HEK293 (cell line): ENCODE results near the gene RALY.

Experiments used
- CTCF ChIA-PET: fragments of 350-600 bp; formaldehyde crosslinking; extraction: SDS; loops from one replicate; lab custom pipeline; 2021; ENCODE audit warnings: antibody characterized with exemption; lab: Yijun Ruan, JAX
- POLR2A ChIA-PET: fragments of 300-600 bp; formaldehyde crosslinking; extraction: SDS; loops from one replicate; lab custom pipeline; 2020; ENCODE audit warnings: antibody characterized with exemption, inconsistent platforms; lab: Yijun Ruan, JAX
- H3K27ac ChIP-seq: fragments of 200-500 bp; sonication (Bioruptor generic); 2 replicates; pipeline ENCODE4 v1.5.1; 2014; ENCODE audit warnings: low read depth, low read length, control low read depth, inconsistent platforms; ENCODE audit errors: extremely low read depth
- H3K36me3 ChIP-seq, 2 experiments: fragments of 200-500 bp in 1 of 2; sonication (Bioruptor generic) in 1 of 2; 1 replicate in 1 of 2; 2 replicates in 1 of 2; pipeline ENCODE4 v1.5.1; 2014 to 2017; ENCODE audit warnings: inconsistent platforms in 2 of 2, low read length in 2 of 2; ENCODE audit not compliant: control insufficient read depth in 2 of 2, insufficient read depth in 1 of 2
- H3K4me1 ChIP-seq: fragments of 200-500 bp; sonication (Bioruptor generic); 2 replicates; pipeline ENCODE4 v1.5.1; 2014; ENCODE audit warnings: mild to moderate bottlenecking, low read length, inconsistent platforms; ENCODE audit not compliant: control insufficient read depth, insufficient read depth
- H3K4me3 ChIP-seq: 2 replicates; pipeline ENCODE4 v1.5.1; 2011; ENCODE audit warnings: low read depth, mild to moderate bottlenecking, control low read depth, low read length, moderate library complexity
- H3K9me3 ChIP-seq: fragments of 200-500 bp; sonication (Bioruptor generic); 2 replicates; pipeline ENCODE4 v1.5.1; 2014; ENCODE audit warnings: low read depth, low read length, inconsistent platforms; ENCODE audit not compliant: control insufficient read depth, insufficient read depth
- EGR2 ChIP-seq: fragments of 450-650 bp; formaldehyde crosslinking; IDR thresholded peaks from 2 replicates; pipeline ENCODE4 v1.5.1; 2016; ENCODE audit warnings: low read depth, missing biosample characterization, missing genetic modification characterization
- FEZF1 ChIP-seq: fragments of 450-650 bp; formaldehyde crosslinking; IDR thresholded peaks from 2 replicates; pipeline ENCODE4 v1.5.1; 2016; ENCODE audit warnings: missing biosample characterization, missing genetic modification characterization
- GLIS2 ChIP-seq: fragments of 450-650 bp; formaldehyde crosslinking; IDR thresholded peaks from 2 replicates; pipeline ENCODE4 v1.5.1; 2016; ENCODE audit warnings: missing biosample characterization, missing genetic modification characterization
- HOXC10 ChIP-seq: sonication (generic); formaldehyde crosslinking; IDR thresholded peaks from 2 replicates; pipeline ENCODE4 v1.8.1; 2023; ENCODE audit warnings: mild to moderate bottlenecking, missing genetic modification reagents
- KLF10 ChIP-seq: fragments of 450-650 bp; IDR thresholded peaks from 2 replicates; pipeline ENCODE4 v1.5.1; 2018; ENCODE audit warnings: missing biosample characterization, mild to moderate bottlenecking, missing genetic modification characterization
- KLF16 ChIP-seq: fragments of 450-650 bp; formaldehyde crosslinking; IDR thresholded peaks from 2 replicates; pipeline ENCODE4 v1.5.1; 2017; ENCODE audit warnings: missing biosample characterization, missing genetic modification characterization
- KLF8 ChIP-seq: fragments of 450-650 bp; formaldehyde crosslinking; IDR thresholded peaks from 2 replicates; pipeline ENCODE4 v1.5.1; 2016; ENCODE audit warnings: missing biosample characterization, missing genetic modification characterization
- MEIS1 ChIP-seq: sonication (generic); formaldehyde crosslinking; IDR thresholded peaks from 2 replicates; pipeline ENCODE4 v1.8.1; 2022; ENCODE audit warnings: missing genetic modification reagents, mild to moderate bottlenecking, borderline replicate concordance
- MZF1 ChIP-seq: fragments of 450-650 bp; formaldehyde crosslinking; IDR thresholded peaks from 2 replicates; pipeline ENCODE4 v1.5.1; 2017; ENCODE audit warnings: missing biosample characterization, missing genetic modification characterization, borderline replicate concordance
- PATZ1 ChIP-seq: fragments of 450-650 bp; formaldehyde crosslinking; IDR thresholded peaks from 2 replicates; pipeline ENCODE4 v1.5.1; 2016; ENCODE audit warnings: missing biosample characterization, missing genetic modification characterization
- TRIM28 ChIP-seq: IDR thresholded peaks from 2 replicates; pipeline ENCODE4 v1.6.1; 2011; ENCODE audit warnings: low read length, control low read depth, borderline replicate concordance
- ZFHX2 ChIP-seq: fragments of 450-650 bp; formaldehyde crosslinking; conservative IDR thresholded peaks from 2 replicates; pipeline ENCODE4 v1.5.1; 2016; ENCODE audit warnings: missing biosample characterization, missing genetic modification characterization
- ZNF140 ChIP-seq: fragments of 450-650 bp; formaldehyde crosslinking; IDR thresholded peaks from 2 replicates; pipeline ENCODE4 v1.5.1; 2016; ENCODE audit warnings: missing biosample characterization, missing genetic modification characterization
- ZNF16 ChIP-seq: fragments of 450-650 bp; formaldehyde crosslinking; IDR thresholded peaks from 2 replicates; pipeline ENCODE4 v1.5.1; 2016; ENCODE audit warnings: low read depth, missing biosample characterization, missing genetic modification characterization
- ZNF239 ChIP-seq: fragments of 450-650 bp; formaldehyde crosslinking; IDR thresholded peaks from 2 replicates; pipeline ENCODE4 v1.5.1; 2016; ENCODE audit warnings: missing biosample characterization, missing genetic modification characterization
- ZNF26 ChIP-seq: fragments of 450-650 bp; formaldehyde crosslinking; IDR thresholded peaks from 2 replicates; pipeline ENCODE4 v1.5.1; 2016; ENCODE audit warnings: missing biosample characterization, missing genetic modification characterization
- ZNF416 ChIP-seq: fragments of 450-650 bp; formaldehyde crosslinking; IDR thresholded peaks from 2 replicates; pipeline ENCODE4 v1.5.1; 2016; ENCODE audit warnings: missing biosample characterization, missing genetic modification characterization
- ZNF514 ChIP-seq: fragments of 450-650 bp; formaldehyde crosslinking; IDR thresholded peaks from 2 replicates; pipeline ENCODE4 v1.5.1; 2016; ENCODE audit warnings: missing biosample characterization, missing genetic modification characterization
- ZNF518A ChIP-seq: fragments of 450-650 bp; formaldehyde crosslinking; conservative IDR thresholded peaks from 2 replicates; pipeline ENCODE4 v1.5.1; 2016; ENCODE audit warnings: low read depth, missing biosample characterization, missing genetic modification characterization
- ZNF629 ChIP-seq: fragments of 450-650 bp; formaldehyde crosslinking; IDR thresholded peaks from 2 replicates; pipeline ENCODE4 v1.5.1; 2017; ENCODE audit warnings: missing biosample characterization, missing genetic modification characterization
- ZNF701 ChIP-seq: fragments of 450-650 bp; formaldehyde crosslinking; IDR thresholded peaks from 2 replicates; pipeline ENCODE4 v1.5.1; 2016; ENCODE audit warnings: missing biosample characterization, missing genetic modification characterization
- ZNF707 ChIP-seq: fragments of 450-650 bp; formaldehyde crosslinking; IDR thresholded peaks from 2 replicates; pipeline ENCODE4 v1.5.1; 2016; ENCODE audit warnings: missing biosample characterization, missing genetic modification characterization
- ZXDB ChIP-seq: fragments of 450-650 bp; formaldehyde crosslinking; IDR thresholded peaks from 2 replicates; pipeline ENCODE4 v1.5.1; 2016; ENCODE audit warnings: missing biosample characterization, missing genetic modification characterization

Gene RALY

GRCh38 chr20:33948480-33948879 is 45.2 kb upstream of the RALY start:
- no peaks in the 10 kb centered on the region for H3K4me1 ChIP-seq
- no peaks in the 10 kb centered on the region for H3K36me3 ChIP-seq
- no peak overlapping the region for H3K4me3 ChIP-seq
- H3K27ac ChIP-seq = no peak overlapping the region
- CTCF ChIA-PET = interaction anchor here (0.6 to 1.2 kb wide), 4 partner anchors 10 to 134 kb away, joined by 3 to 4 read pairs (median 4); no protein-coding TSS in a partner anchor
- POLR2A ChIA-PET = no interaction called here
- H3K9me3 ChIP-seq = no peaks in the 10 kb centered on the region
- TF ChIP-seq ZNF518A (tag by site-specific recombination) = no peak
- TF ChIP-seq KLF16 (tag by site-specific recombination) = no peak
- TF ChIP-seq ZNF416 (tag by site-specific recombination) = no peak
- no peak for TF ChIP-seq ZNF629

GRCh38 chr20:33951171-33951570 is 42.5 kb upstream of the RALY start:
- ChIA-PET POLR2A (interaction anchor here (0.7 kb wide), 1 partner anchor 689 kb away, joined by 3 read pairs; no protein-coding TSS in a partner anchor), CTCF (no interaction called here)
- H3K36me3 ChIP-seq = no peaks in the 10 kb centered on the region
- no peak overlapping the region for H3K27ac ChIP-seq
- no peaks in the 10 kb centered on the region for H3K4me1 ChIP-seq
- H3K9me3 ChIP-seq = no peaks in the 10 kb centered on the region
- no peak overlapping the region for H3K4me3 ChIP-seq
- TF ChIP-seq FEZF1 (tag by site-specific recombination) (no peak), ZNF701 (tag by site-specific recombination) (no peak), ZFHX2 (tag by site-specific recombination) (peak; percentile 28; the same call in 1 of the 2 replicates), ZNF514 (tag by site-specific recombination) (no peak), PATZ1 (no peak), ZXDB (no peak), ZNF16 (tag by site-specific recombination) (no peak), ZNF140 (tag by site-specific recombination) (peak; percentile 93), HOXC10 (no peak), EGR2 (tag by site-specific recombination) (peak; percentile 43; the same call in 1 of the 2 replicates)
- TF ChIP-seq, all 188 proteins: peak for 3

GRCh38 chr20:33954504-33954903 is 39.2 kb upstream of the RALY start:
- CTCF ChIA-PET = no interaction called here

More at GRCh38 chr20:33954504-33954903, 39.2 kb upstream of the RALY start:
- TF ChIP-seq GLIS2 (tag by site-specific recombination) (no peak), ZNF707 (tag by site-specific recombination) (no peak), TRIM28 (no peak), MEIS1 (CRISPR knock-in tag) (no peak), KLF10 (tag by site-specific recombination) (no peak), MZF1 (tag by site-specific recombination) (no peak), KLF16 (tag by site-specific recombination) (no peak), ZNF239 (no peak), ZNF26 (tag by site-specific recombination) (no peak), KLF8 (tag by site-specific recombination) (no peak)
- Histone ChIP-seq H3K27ac (no peak overlapping the region), H3K36me3 (no peaks in the 10 kb centered on the region), H3K9me3 (no peaks in the 10 kb centered on the region), H3K4me1 (no peaks in the 10 kb centered on the region), H3K4me3 (no peak overlapping the region)
- POLR2A ChIA-PET = interaction anchor here (1.5 kb wide), 1 partner anchor 39 kb away, joined by 5 read pairs; no protein-coding TSS in a partner anchor
